ENCODE data around the gene GATA3.

The GATA3 gene

GRCh38 chr10:8051109-8051821 is 3.2 kb upstream of the GATA3 start:
- no peak for DNase-seq (ENCODE audit: extremely low read depth, low read depth)
- no peak overlapping the region for H3K4me3 ChIP-seq (replicated peaks; ENCODE audit: low read depth, low read length)
- TF ChIP-seq CTCF (IDR thresholded peaks at IDR 0.05; ENCODE audit: low read depth, low read length, missing control alignments), result no peak

DNA sequence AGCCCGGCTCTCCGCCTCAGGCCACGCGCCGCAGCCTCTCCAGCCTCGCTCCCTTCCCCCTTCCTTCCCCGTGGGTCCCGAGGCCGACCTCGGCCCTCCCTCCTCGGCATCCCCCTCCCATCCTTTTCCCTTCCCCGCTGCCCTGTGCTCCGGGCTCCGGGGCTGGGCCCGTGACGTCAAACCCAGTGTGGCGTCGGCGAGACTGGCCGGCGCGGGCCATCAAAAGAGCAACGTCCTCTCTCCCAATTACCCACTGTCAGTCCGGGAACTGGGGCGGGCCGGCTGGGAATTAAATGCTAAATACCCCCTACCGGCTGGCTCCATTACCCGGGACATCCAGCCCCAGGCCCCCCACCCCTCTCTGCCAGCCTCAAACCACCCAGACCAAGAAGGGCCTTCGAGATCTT is 2.6 kb upstream of the GATA3 start:
- TF ChIP-seq CTCF (IDR thresholded peaks at IDR 0.05; ENCODE audit: low read depth, low read length, missing control alignments), result no peak
- no peak overlapping the region for H3K4me3 ChIP-seq (replicated peaks; ENCODE audit: low read depth, low read length)

DNA sequence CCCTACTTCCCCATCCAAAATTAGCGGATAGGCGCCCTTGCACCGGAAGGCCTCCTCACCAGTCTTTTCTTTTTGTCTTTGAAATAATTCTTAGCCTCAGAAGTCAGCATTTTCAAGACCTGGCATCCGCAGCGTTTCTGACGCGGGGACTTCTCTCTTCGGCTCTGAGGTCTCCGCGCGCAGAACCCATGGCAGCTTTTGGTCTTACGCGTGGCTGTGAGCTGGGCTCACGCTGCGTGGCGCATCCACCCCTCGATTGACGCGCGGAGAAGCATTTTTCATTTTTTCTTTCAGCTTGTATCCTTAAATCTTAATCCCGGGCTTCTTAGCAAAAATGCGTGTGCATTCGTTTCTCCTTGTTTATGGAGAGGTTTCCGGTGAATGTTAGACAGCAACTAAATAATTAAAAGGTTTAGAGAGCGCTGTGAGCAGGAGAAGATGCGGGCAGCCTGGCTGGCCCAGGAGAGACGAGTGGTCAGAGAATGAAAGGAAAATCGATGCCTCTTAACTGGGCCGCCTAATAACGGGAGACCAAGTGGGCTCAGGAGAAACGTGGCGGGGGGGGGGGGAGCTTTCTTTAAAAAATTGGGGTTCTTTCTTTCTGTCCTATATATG is 2.0 kb upstream of the GATA3 start:
- no peak overlapping the region for H3K4me3 ChIP-seq (replicated peaks; ENCODE audit: low read depth, low read length)
- no peak for DNase-seq (ENCODE audit: extremely low read depth, low read depth)
- no peak for TF ChIP-seq CTCF (IDR thresholded peaks at IDR 0.05; ENCODE audit: low read depth, low read length, missing control alignments)

More for the DNA sequence above, 2.6 kb upstream of the GATA3 start:
- no peak for DNase-seq (ENCODE audit: extremely low read depth, low read depth)

- H3K4me3 ChIP-seq (replicated peaks; ENCODE audit: low read depth, low read length), result no peak overlapping the region
- DNase-seq (ENCODE audit: extremely low read depth, low read depth), result no peak
- TF ChIP-seq CTCF (IDR thresholded peaks at IDR 0.05; ENCODE audit: low read depth, low read length, missing control alignments), result peak; percentile 79
Observed at GRCh38 chr10:8052956-8053445, 1.5 kb upstream of the GATA3 start.

DNA sequence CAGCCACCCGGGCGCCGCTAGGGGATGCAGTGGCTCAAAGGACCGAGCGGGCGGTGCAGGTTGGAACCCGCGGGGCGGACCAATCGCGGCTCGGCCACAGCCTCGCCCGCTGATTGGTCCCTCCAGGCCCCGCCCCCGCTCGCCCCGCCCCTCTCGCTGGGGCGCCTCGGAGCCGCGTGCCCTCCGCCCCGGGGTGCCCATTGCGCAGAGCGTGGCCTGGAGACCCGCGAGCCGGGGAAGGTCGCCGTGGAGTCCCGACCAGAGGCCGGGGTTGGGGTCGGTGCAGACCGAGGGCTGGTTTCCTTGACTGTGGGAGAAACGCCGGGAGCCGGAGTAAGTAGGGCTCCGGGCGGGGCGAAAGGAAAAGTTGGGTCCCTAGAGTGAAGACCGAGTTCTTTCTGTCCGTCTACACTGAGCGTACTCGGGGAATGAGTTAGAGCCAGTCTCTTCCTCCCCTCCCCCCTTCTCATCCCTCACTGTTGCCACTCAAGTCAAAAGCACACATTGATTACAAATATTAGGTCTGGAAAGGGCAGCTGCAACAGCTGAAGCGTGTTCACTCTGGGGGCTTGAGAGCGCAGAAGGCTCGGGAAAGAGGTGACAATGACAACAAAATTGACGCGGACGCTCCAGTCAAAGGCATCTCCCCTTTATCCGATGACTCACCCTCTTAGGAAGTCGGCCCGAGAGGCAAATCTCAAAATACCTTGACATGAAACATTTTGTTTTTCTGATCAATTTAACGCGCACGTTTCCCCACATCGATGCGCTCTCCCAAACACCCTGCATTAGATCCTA is 843 bp upstream of the GATA3 start:
- no peak for TF ChIP-seq CTCF (IDR thresholded peaks at IDR 0.05; ENCODE audit: low read depth, low read length, missing control alignments)
- H3K4me3 ChIP-seq (replicated peaks; ENCODE audit: low read depth, low read length), result peak overlapping the region; percentile 48
- DNase-seq (ENCODE audit: extremely low read depth, low read depth), result peak; percentile 37

GRCh38 chr10:8054244-8054493 is 319 bp upstream of the GATA3 start:
- no peak for DNase-seq (ENCODE audit: extremely low read depth, low read depth)
- H3K4me3 ChIP-seq (replicated peaks; ENCODE audit: low read depth, low read length), result peak overlapping the region; percentile 48
- no peak for TF ChIP-seq CTCF (IDR thresholded peaks at IDR 0.05; ENCODE audit: low read depth, low read length, missing control alignments)

Measured in HFF-Myc (cell line).